ENCODE results near the gene MINDY4.

MINDY4 gene

GRCh38 chr7:30899066-30899465 is 127.8 kb downstream of the MINDY4 start:
- H3K4me3 ChIP-seq (ENCODE audit: low read length): no peak overlapping the region
- DNase-seq (ENCODE audit: low read depth): no peak
- TF ChIP-seq CTCF (IDR thresholded peaks at IDR 0.05; ENCODE audit: insufficient read depth, low read depth, low read length, missing control alignments): no peak

- no peak for DNase-seq (ENCODE audit: low read depth)
- H3K4me3 ChIP-seq (ENCODE audit: low read length): no peak overlapping the region
- no peak for TF ChIP-seq CTCF (IDR thresholded peaks at IDR 0.05; ENCODE audit: insufficient read depth, low read depth, low read length, missing control alignments)
Observed at GRCh38 chr7:30899630-30900029, 128.4 kb downstream of the MINDY4 start.

GRCh38 chr7:30900053-30900452 is 128.8 kb downstream of the MINDY4 start:
- DNase-seq (ENCODE audit: low read depth): no peak
- TF ChIP-seq CTCF (IDR thresholded peaks at IDR 0.05; ENCODE audit: insufficient read depth, low read depth, low read length, missing control alignments): no peak
- no peak overlapping the region for H3K4me3 ChIP-seq (ENCODE audit: low read length)

GRCh38 chr7:30900803-30901362 is 129.7 kb downstream of the MINDY4 start:
- no peak overlapping the region for H3K4me3 ChIP-seq (ENCODE audit: low read length)
- no peak for TF ChIP-seq CTCF (IDR thresholded peaks at IDR 0.05; ENCODE audit: insufficient read depth, low read depth, low read length, missing control alignments)
- no peak for DNase-seq (ENCODE audit: low read depth)

DNA sequence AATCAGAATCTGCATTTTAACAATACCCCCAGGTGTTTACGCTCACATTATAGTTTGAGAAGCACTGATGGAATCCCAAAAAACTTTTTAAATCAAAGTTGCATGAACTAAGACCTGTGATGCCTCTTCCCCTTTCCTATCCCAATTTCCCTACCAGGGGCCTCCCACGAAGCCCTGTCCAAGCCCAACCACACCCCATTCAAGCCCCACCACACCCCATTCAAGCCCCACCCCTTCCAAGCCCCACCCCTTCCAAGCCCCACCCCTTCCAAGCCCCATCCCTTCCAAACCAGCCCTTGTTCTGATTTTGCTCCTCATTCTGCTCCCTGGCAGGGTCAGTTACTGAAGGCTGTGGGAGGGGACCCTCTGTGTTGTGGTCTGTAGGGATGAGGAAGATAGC is 130.6 kb downstream of the MINDY4 start:
- no peak for DNase-seq (ENCODE audit: low read depth)
- H3K4me3 ChIP-seq (ENCODE audit: low read length): no peak overlapping the region
- no peak for TF ChIP-seq CTCF (IDR thresholded peaks at IDR 0.05; ENCODE audit: insufficient read depth, low read depth, low read length, missing control alignments)

DNA sequence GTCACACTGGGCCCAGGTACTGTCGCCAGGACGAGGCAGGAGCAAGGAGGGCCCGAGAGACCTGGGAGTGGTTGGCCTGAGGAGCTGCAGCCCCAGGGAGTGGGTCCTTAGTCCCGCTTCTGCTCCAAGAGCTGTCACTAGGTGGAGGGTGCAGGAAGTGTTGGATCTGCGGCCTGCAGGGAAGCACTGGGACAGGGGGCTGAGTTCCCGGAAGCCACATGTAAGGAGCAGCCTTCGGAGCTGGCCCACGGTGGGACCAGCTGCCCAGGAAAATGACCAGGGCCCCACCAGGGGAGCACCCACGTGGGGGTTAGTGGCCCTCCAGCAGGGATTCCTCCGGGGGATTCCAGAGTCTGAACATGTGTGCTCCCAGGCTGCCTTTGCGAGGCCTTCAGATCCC is 131.2 kb downstream of the MINDY4 start:
- TF ChIP-seq CTCF (IDR thresholded peaks at IDR 0.05; ENCODE audit: insufficient read depth, low read depth, low read length, missing control alignments): no peak
- no peak overlapping the region for H3K4me3 ChIP-seq (ENCODE audit: low read length)
- no peak for DNase-seq (ENCODE audit: low read depth)

- H3K4me3 ChIP-seq (ENCODE audit: low read length): no peak overlapping the region
- DNase-seq (ENCODE audit: low read depth): no peak
- TF ChIP-seq CTCF (IDR thresholded peaks at IDR 0.05; ENCODE audit: insufficient read depth, low read depth, low read length, missing control alignments): no peak
Observed at GRCh38 chr7:30903146-30903545, 131.9 kb downstream of the MINDY4 start.
